Stimulated activated naive CD4-positive, alpha-beta T cell treated with Interleukin-2 at 50 U/mL for 16 hours (primary cell): ENCODE data around the gene ANO9.

Experiments
- DNase-seq: peaks from one replicate; lab custom pipeline; 2025; lab: John Stamatoyannopoulos, UW

Gene ANO9

DNA sequence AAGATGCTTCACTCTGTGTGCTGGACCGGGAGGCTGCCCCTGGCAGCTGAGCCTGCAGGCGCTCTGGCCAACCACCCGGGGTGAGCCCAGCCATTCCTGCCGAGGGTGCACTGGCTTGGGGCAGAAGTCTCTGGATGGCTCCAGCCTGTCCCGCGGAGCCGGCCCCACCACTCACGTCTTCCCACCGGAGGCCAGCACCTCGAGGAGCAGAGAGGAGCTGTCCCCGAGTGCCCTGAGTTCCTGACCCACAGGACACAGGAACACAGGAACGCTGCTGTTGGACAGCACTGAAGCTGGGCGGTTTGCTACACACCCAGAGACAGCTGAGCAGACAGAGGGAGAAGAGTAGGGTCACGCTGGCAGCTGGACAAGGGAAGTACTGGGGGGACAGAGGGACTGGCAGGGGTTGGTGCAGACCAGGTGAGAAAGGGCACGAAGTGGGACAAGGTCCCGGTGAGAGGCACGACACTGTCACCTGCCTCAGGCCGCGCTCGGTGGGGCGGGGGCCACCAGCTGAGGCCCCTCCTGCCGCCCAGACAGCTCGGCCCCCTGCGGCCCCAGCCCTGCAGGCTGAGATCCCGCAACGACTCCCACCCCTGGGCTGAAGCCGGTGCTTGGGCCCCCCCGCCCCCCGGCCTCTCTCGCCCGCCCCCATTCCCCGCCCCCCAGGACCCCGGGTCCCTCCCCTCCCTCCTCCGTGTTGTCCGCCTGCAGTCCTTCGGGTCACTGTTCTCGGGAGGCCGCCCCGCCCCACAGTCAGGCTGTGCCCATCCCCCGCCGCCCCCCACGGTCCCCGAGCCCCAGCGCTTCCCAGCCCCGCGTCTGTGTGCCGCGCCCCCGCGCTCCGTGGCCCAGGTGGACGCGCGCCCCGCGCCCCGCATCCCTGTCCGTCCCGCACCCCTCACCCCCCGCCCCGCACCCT, 73.1 kb downstream of the ANO9 start:
- DNase-seq = no peak

- DNase-seq = no peak
Observed at GRCh38 chr11:367956-368413, 73.8 kb downstream of the ANO9 start.
